K562 (cell line): ENCODE data around the gene ULK1. TPM values are rescaled to one million over a fixed set of nuclear protein-coding genes. Genes with fewer than 3 reads are reported as not detected.

Source experiments
- BRD9 ChIP-seq: fragments of 450-650 bp; IDR thresholded peaks from 2 replicates; pipeline ENCODE4 v1.6.1; 2018; ENCODE audit warnings: low read depth; ENCODE audit not compliant: partially characterized antibody
- CBFA2T2 ChIP-seq: fragments of 450-650 bp; conservative IDR thresholded peaks from 2 replicates; pipeline ENCODE4 v1.6.1; 2017; ENCODE audit warnings: mild to moderate bottlenecking
- COPS2 ChIP-seq: fragments of 450-650 bp; conservative IDR thresholded peaks from 2 replicates; pipeline ENCODE4 v1.6.1; 2016; ENCODE audit warnings: mild to moderate bottlenecking, moderate library complexity
- FIP1L1 ChIP-seq: fragments of 200-400 bp; formaldehyde crosslinking; IDR thresholded peaks from 2 replicates; pipeline ENCODE4 v1.6.1; 2018; ENCODE audit warnings: mild to moderate bottlenecking, low read depth, low read length; ENCODE audit not compliant: poor library complexity, severe bottlenecking
- FOXJ3 ChIP-seq: sonication (generic); formaldehyde crosslinking; IDR thresholded peaks from 2 replicates; pipeline ENCODE4 v1.4.0; 2020; ENCODE audit warnings: mild to moderate bottlenecking, missing genetic modification reagents
- FOXK2 ChIP-seq, 2 experiments: fragments of 450-650 bp; IDR thresholded peaks in 1 of 2; conservative IDR thresholded peaks in 1 of 2; 2 replicates each; pipeline ENCODE4 v1.6.1; 2016; ENCODE audit warnings: low read depth in 2 of 2, mild to moderate bottlenecking in 1 of 2
- HSF4 ChIP-seq: fragments of 250-450 bp; sonication (Bioruptor Pico); IDR thresholded peaks from 2 replicates; pipeline ENCODE4 v2.1.2; 2022; ENCODE audit warnings: mild to moderate bottlenecking, moderate library complexity, borderline replicate concordance
- IFI16 ChIP-seq: fragments of 250-450 bp; sonication (Bioruptor Pico); IDR thresholded peaks from 2 replicates; pipeline ENCODE4 v2.1.2; 2022; ENCODE audit warnings: mild to moderate bottlenecking, inconsistent platforms
- KDM2B ChIP-seq: fragments of 250-450 bp; sonication (Bioruptor Pico); IDR thresholded peaks from 2 replicates; pipeline ENCODE4 v1.8.0; 2021; ENCODE audit warnings: mild to moderate bottlenecking, moderate library complexity
- MYBL2 ChIP-seq, 2 experiments: fragments of 450-650 bp in 1 of 2; sonication (generic) in 1 of 2; formaldehyde crosslinking in 1 of 2; IDR thresholded peaks; 2 replicates each; pipeline versions ENCODE4 v1.6.1 to v1.8.1; 2017 to 2022; ENCODE audit warnings: borderline replicate concordance in 1 of 2, inconsistent platforms in 1 of 2, low read depth in 1 of 2, mild to moderate bottlenecking in 1 of 2, missing genetic modification reagents in 1 of 2, moderate library complexity in 1 of 2
- POU5F1 ChIP-seq: fragments of 150-350 bp; IDR thresholded peaks from 2 replicates; pipeline ENCODE4 v1.6.1; 2014; ENCODE audit warnings: borderline replicate concordance, low read length, low read depth, mild to moderate bottlenecking; ENCODE audit not compliant: partially characterized antibody
- PURB ChIP-seq: sonication (generic); formaldehyde crosslinking; IDR thresholded peaks from 2 replicates; pipeline ENCODE4 v1.9.0; 2021; ENCODE audit warnings: low read depth, mild to moderate bottlenecking, missing genetic modification reagents
- PYGO2 ChIP-seq: fragments of 450-650 bp; IDR thresholded peaks from 2 replicates; pipeline ENCODE4 v1.6.1; 2016; ENCODE audit warnings: mild to moderate bottlenecking, missing genetic modification characterization, moderate library complexity, missing compliant biosample characterization
- RBBP5 ChIP-seq: fragments of 200-600 bp; sonication (generic); IDR thresholded peaks from 2 replicates; pipeline ENCODE4 v1.6.1; 2012; ENCODE audit warnings: borderline replicate concordance, mild to moderate bottlenecking, low read length, control low read depth, inconsistent platforms; ENCODE audit not compliant: insufficient read depth, poor library complexity, severe bottlenecking
- RBM14 ChIP-seq: fragments of 200-400 bp; formaldehyde crosslinking; IDR thresholded peaks from 2 replicates; pipeline ENCODE4 v1.6.1; 2018; ENCODE audit warnings: low read depth, mild to moderate bottlenecking, low read length, moderate library complexity, borderline replicate concordance; ENCODE audit not compliant: insufficient read depth
- RBM34 ChIP-seq: fragments of 200-400 bp; formaldehyde crosslinking; IDR thresholded peaks from 2 replicates; pipeline ENCODE4 v1.6.1; 2018; ENCODE audit warnings: low read length, borderline replicate concordance; ENCODE audit not compliant: insufficient read depth
- TFE3 ChIP-seq: fragments of 450-650 bp; formaldehyde crosslinking; IDR thresholded peaks from 2 replicates; pipeline ENCODE4 v1.4.0; 2020; ENCODE audit warnings: mild to moderate bottlenecking, mixed read lengths
- XRCC5 ChIP-seq: fragments of 200-400 bp; formaldehyde crosslinking; IDR thresholded peaks from 2 replicates; pipeline ENCODE4 v1.6.1; 2017; ENCODE audit warnings: low read depth, mild to moderate bottlenecking, low read length
- ZHX1 ChIP-seq: fragments of 150-350 bp; conservative IDR thresholded peaks from 2 replicates; pipeline ENCODE4 v1.6.1; 2014; ENCODE audit warnings: low read length
- ZNF561 ChIP-seq: fragments of 450-650 bp; formaldehyde crosslinking; conservative IDR thresholded peaks from 2 replicates; pipeline ENCODE4 v1.4.0; 2020; ENCODE audit warnings: mild to moderate bottlenecking, moderate library complexity
- ZNF79 ChIP-seq: fragments of 250-450 bp; sonication (Bioruptor Pico); IDR thresholded peaks from 2 replicates; pipeline ENCODE4 v1.4.0; 2020; ENCODE audit warnings: low read depth, mild to moderate bottlenecking, moderate library complexity
- polyA plus RNA-seq, 8 experiments: library from polyadenylated mRNA; depleted of rRNA in 4 of 8; stranded (reverse) in 5 of 8; unstranded in 3 of 8; fragments of >200 nt; fragmentation: Nextera tagmentation in 2 of 8; fragmentation: Illumina TruSeq in 1 of 8; extraction: Ambion mirVana in 2 of 8; extraction: Trizol in 1 of 8; gene quantifications; 2 replicates each; pipeline versions ENCODE4 v1.2.1 to v1.2.3, GENCODE V29; 2011 to 2014; ENCODE audit warnings: inconsistent platforms in 1 of 8, missing spikeins in 1 of 8
- total RNA-seq, 7 experiments: library from RNA; depleted of rRNA in 6 of 7; stranded (reverse); fragments of >200 nt in 6 of 7; fragmentation: Illumina TruSeq in 2 of 7; extraction: Trizol in 2 of 7; gene quantifications; 2 replicates each; pipeline versions ENCODE4 v1.2.1 to v1.2.3, GENCODE V29; 2011 to 2021; ENCODE audit warnings: low replicate concordance in 1 of 7

ULK1 gene
- total and polyA plus RNA-seq, 9 of the 15 experiments (the other 6 are each of a cell fraction or from before 2014, with no cell fraction given) = 0.15 to 29.4 (median 2.5) TPM

DNA sequence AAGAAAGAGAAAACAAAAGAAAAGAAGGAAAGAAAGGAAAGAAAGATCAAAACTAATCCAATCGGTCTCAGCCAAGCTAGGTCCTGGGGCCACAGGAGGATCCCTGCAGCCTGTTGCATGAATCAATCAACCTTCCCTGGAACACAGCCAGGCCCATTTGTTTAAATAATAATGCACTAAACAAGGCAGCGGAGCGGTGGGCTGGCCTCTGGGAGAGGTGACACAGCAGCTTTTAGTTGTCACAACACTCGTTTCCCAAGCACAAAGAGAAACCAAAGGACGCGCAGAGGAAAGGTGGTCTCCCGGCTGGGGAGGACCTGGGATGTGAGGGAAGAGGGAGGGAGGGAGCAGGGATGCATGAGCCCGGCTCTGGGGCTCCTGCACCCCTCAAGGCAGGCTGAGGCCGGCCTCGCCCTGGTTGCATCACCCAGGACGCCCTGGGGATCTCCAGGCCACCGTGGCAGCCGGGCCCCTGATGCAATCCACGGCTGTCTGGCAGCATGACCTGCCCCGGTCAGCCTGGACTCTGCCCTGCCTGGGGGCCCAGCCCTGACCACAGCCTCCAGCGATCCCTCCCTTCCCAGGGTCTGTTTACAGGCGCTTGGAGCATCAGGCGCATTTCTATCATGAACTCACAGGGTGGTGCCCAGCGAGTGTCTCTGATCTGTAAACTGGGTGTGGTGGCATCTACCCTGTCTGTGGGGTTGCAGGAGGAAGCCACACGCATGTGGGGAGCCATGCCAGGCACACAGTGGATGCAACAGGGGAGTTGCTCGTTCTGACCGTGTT, 33.8 kb upstream of the ULK1 start (continued):
- TF ChIP-seq MYBL2 (IDR thresholded peaks at IDR 0.05; ENCODE audit: low read depth) = no peak
- TF ChIP-seq MYBL2 (CRISPR knock-in tag; IDR thresholded peaks at IDR 0.05; ENCODE audit: borderline replicate concordance) = no peak
- TF ChIP-seq TFE3 (CRISPR knock-in tag) = no peak
- TF ChIP-seq RBBP5 = no peak
- TF ChIP-seq PURB (CRISPR knock-in tag) = no peak
- no peak for TF ChIP-seq XRCC5
- no peak for TF ChIP-seq ZHX1
- TF ChIP-seq KDM2B = no peak
- no peak for TF ChIP-seq IFI16 (CRISPR knock-in tag)
- no peak for TF ChIP-seq CBFA2T2
- TF ChIP-seq FOXK2 (conservative IDR thresholded peaks at IDR 0.05 in 1 of 2, IDR thresholded peaks at IDR 0.05 in 1 of 2; ENCODE audit: low read depth in 2 of 2) = peak; percentile 62 to 69; a peak in 2 of 4 replicates
- TF ChIP-seq ZNF561 = no peak
- TF ChIP-seq POU5F1 = no peak
- TF ChIP-seq BRD9 = peak; percentile 82
- TF ChIP-seq FOXJ3 (CRISPR knock-in tag) = 0 out of 2 replicates have a peak, but pooled peaks have one; percentile 45
- TF ChIP-seq ZNF79 = no peak
- no peak for TF ChIP-seq PYGO2 (tag)
- TF ChIP-seq FIP1L1 = no peak
- no peak for TF ChIP-seq RBM34
- TF ChIP-seq COPS2 = no peak
- no peak for TF ChIP-seq HSF4 (CRISPR knock-in tag)
- no peak for TF ChIP-seq RBM14
